K562 (cell line): Measurements from ENCODE around the gene CCN2. TPM values are rescaled to one million over a fixed set of nuclear protein-coding genes. Genes with fewer than 3 reads are reported as not detected.

ENCODE experiments used
- ATAC-seq: fragments of 200-7000 bp; cut with Tn5 transposase; 3 replicates; pipeline ENCODE4 v1.9.1; 2020; ENCODE audit warnings: moderate library complexity
- BruUV-seq: library from RNA; stranded (reverse); fragments of 400-500 nt; replicated peaks from 2 replicates; lab custom pipeline; 2021; lab: Mats Ljungman, UMichigan
- CTCF ChIA-PET: fragments of 300-600 bp; formaldehyde crosslinking; extraction: SDS; loops from one replicate; lab custom pipeline; 2021; ENCODE audit warnings: low intra/inter-chr PET ratio; lab: Yijun Ruan, JAX
- POLR2A ChIA-PET: fragments of 300-600, 350-650 bp; sonication (Branson Sonifier 250); formaldehyde crosslinking; extraction: SDS; loops from one replicate; lab custom pipeline; 2021; ENCODE audit warnings: antibody characterized with exemption, inconsistent platforms; lab: Yijun Ruan, JAX
- DNase-seq, 4 experiments: peaks; one replicate each; pipeline versions ENCODE4 v3.0.0 to v3.0.0-alpha.2; 2011 to 2018; ENCODE audit warnings: low spot score in 3 of 4, mixed read lengths in 3 of 4; ENCODE audit errors: extremely low read depth in 1 of 4
- FAIRE-seq: peaks from 2 replicates; lab custom pipeline; 2011; peaks lifted over from hg19 to GRCh38; lab: Jason Lieb, UNC
- H2AFZ ChIP-seq: 2 replicates; pipeline ENCODE4 v1.6.0; 2011; ENCODE audit warnings: low read depth, low read length, control low read depth, inconsistent platforms
- H3K27ac ChIP-seq: fragments of 200-600 bp; 3 replicates; pipeline ENCODE4 v1.8.0; 2011; ENCODE audit warnings: low read depth, mild to moderate bottlenecking, control low read depth, inconsistent platforms, low read length, moderate library complexity, mixed read lengths; ENCODE audit errors: extremely low read depth
- H3K27me3 ChIP-seq, 2 experiments: fragments of 300-600 bp in 1 of 2; 2 replicates in 1 of 2; 3 replicates in 1 of 2; pipeline versions ENCODE4 v1.6.0 to v1.8.0; 2011; ENCODE audit warnings: inconsistent platforms in 2 of 2, low read length in 2 of 2, mild to moderate bottlenecking in 1 of 2, mixed read lengths in 1 of 2, moderate library complexity in 1 of 2; ENCODE audit not compliant: control insufficient read depth in 2 of 2, insufficient read depth in 2 of 2
- H3K36me3 ChIP-seq: fragments of 300-600 bp; 3 replicates; pipeline ENCODE4 v1.8.0; 2011; ENCODE audit warnings: mild to moderate bottlenecking, low read length, inconsistent platforms; ENCODE audit not compliant: control insufficient read depth, insufficient read depth
- H3K4me1 ChIP-seq, 2 experiments: fragments of 200-600 bp in 1 of 2; replicated peaks in 1 of 2; 2 replicates in 1 of 2; 3 replicates in 1 of 2; pipeline versions ENCODE4 v1.5.1 to v1.8.0; 2011; ENCODE audit warnings: inconsistent platforms in 2 of 2, low read length in 2 of 2, mild to moderate bottlenecking in 1 of 2, mixed read lengths in 1 of 2, moderate library complexity in 1 of 2; ENCODE audit not compliant: control insufficient read depth in 2 of 2, insufficient read depth in 2 of 2
- H3K4me2 ChIP-seq: 2 replicates; pipeline ENCODE4 v1.6.1; 2011; ENCODE audit warnings: low read length, control low read depth, inconsistent platforms, mixed read lengths; ENCODE audit not compliant: insufficient read depth
- H3K4me3 ChIP-seq: fragments of 200-600 bp; sonication (generic), shearing (Covaris generic); 2 replicates; pipeline ENCODE4 v1.5.1; 2016; ENCODE audit warnings: control low read depth, inconsistent platforms
- H3K79me2 ChIP-seq: fragments of 200-600 bp; 3 replicates; pipeline ENCODE4 v1.8.0; 2011; ENCODE audit warnings: low read length, inconsistent platforms; ENCODE audit not compliant: control insufficient read depth, insufficient read depth
- H3K9ac ChIP-seq, 2 experiments: 2 replicates each; pipeline versions ENCODE4 v1.6.0 to v1.6.1; 2011; ENCODE audit warnings: low read depth in 2 of 2, low read length in 2 of 2, control low read depth in 1 of 2, inconsistent platforms in 1 of 2, mild to moderate bottlenecking in 1 of 2, mixed read lengths in 1 of 2; ENCODE audit not compliant: insufficient read depth in 1 of 2
- H3K9me1 ChIP-seq: one replicate; pipeline ENCODE4 v1.6.0; 2011; ENCODE audit warnings: inconsistent platforms, mild to moderate bottlenecking, low read length, moderate library complexity; ENCODE audit not compliant: control insufficient read depth, insufficient read depth
- H3K9me3 ChIP-seq: replicated peaks from 2 replicates; pipeline ENCODE4 v1.5.1; 2011; ENCODE audit warnings: low read depth, low read length, inconsistent platforms; ENCODE audit not compliant: control insufficient read depth, insufficient read depth
- H4K20me1 ChIP-seq: replicated peaks from 2 replicates; pipeline ENCODE4 v1.6.1; 2011; ENCODE audit warnings: low read length, inconsistent platforms, mixed read lengths; ENCODE audit not compliant: control insufficient read depth, insufficient read depth
- CHD7 ChIP-seq: fragments of 200-600 bp; sonication (generic); IDR thresholded peaks from one replicate; pipeline ENCODE4 v1.6.1; 2012; ENCODE audit warnings: mild to moderate bottlenecking, low read depth, low read length, inconsistent platforms
- MXD1 ChIP-seq: fragments of 250-450 bp; sonication (Bioruptor Pico); IDR thresholded peaks from 2 replicates; pipeline ENCODE4 v1.8.0; 2021; ENCODE audit warnings: borderline replicate concordance, mild to moderate bottlenecking, moderate library complexity; ENCODE audit not compliant: poor library complexity, severe bottlenecking
- PCBP1 ChIP-seq: fragments of 200-400 bp; formaldehyde crosslinking; IDR thresholded peaks from 2 replicates; pipeline ENCODE4 v1.6.1; 2018; ENCODE audit warnings: mild to moderate bottlenecking, low read depth, low read length; ENCODE audit not compliant: poor library complexity, severe bottlenecking
- PKNOX1 ChIP-seq: fragments of 450-650 bp; IDR thresholded peaks from 2 replicates; pipeline ENCODE4 v1.6.1; 2016
- STAG1 ChIP-seq: sonication (generic); formaldehyde crosslinking; IDR thresholded peaks from 2 replicates; pipeline ENCODE4 v1.5.0; 2020; ENCODE audit warnings: missing genetic modification reagents, borderline replicate concordance
- ZNF76 ChIP-seq: fragments of 250-450 bp; sonication (Bioruptor Pico); IDR thresholded peaks from 2 replicates; pipeline ENCODE4 v1.4.0; 2020; ENCODE audit warnings: mild to moderate bottlenecking, moderate library complexity, borderline replicate concordance
- ZSCAN29 ChIP-seq: fragments of 450-650 bp; IDR thresholded peaks from 2 replicates; pipeline ENCODE4 v1.6.1; 2017
- WGBS: fragments of 100-300 bp; shearing (Covaris generic); methylation state at CpG from one replicate; pipeline ENCODE4 v1.1.6; 2016; ENCODE audit warnings: low coverage, mixed read lengths; ENCODE audit not compliant: insufficient coverage; ENCODE audit errors: missing lambda C conversion rate; 5-methylcytosine and 5-hydroxymethylcytosine counted together
- in situ Hi-C: fragments of 300-500 bp; cut with MboI; formaldehyde crosslinking; loops from 4 replicates; pipeline ENCODE4 v1.15.0; 2018; ENCODE audit warnings: inconsistent platforms, mixed read lengths
- intact Hi-C: fragments of 100-400 bp; cut with micrococcal nuclease; formaldehyde crosslinking; loops from 2 replicates; pipeline ENCODE4 v1.14.2; 2022
- polyA plus RNA-seq, 8 experiments: library from polyadenylated mRNA; depleted of rRNA in 4 of 8; stranded (reverse) in 5 of 8; unstranded in 3 of 8; fragments of >200 nt; fragmentation: Nextera tagmentation in 2 of 8; fragmentation: Illumina TruSeq in 1 of 8; extraction: Ambion mirVana in 2 of 8; extraction: Trizol in 1 of 8; gene quantifications; 2 replicates each; pipeline versions ENCODE4 v1.2.1 to v1.2.3, GENCODE V29; 2011 to 2014; ENCODE audit warnings: inconsistent platforms in 1 of 8, missing spikeins in 1 of 8
- total RNA-seq, 7 experiments: library from RNA; depleted of rRNA in 6 of 7; stranded (reverse); fragments of >200 nt in 6 of 7; fragmentation: Illumina TruSeq in 2 of 7; extraction: Trizol in 2 of 7; gene quantifications; 2 replicates each; pipeline versions ENCODE4 v1.2.1 to v1.2.3, GENCODE V29; 2011 to 2021; ENCODE audit warnings: low replicate concordance in 1 of 7

Gene CCN2
- total and polyA plus RNA-seq, 9 of the 15 experiments (the other 6 are each of a cell fraction or from before 2014, with no cell fraction given): 0.40 TPM; not detected in 8

- TF ChIP-seq MXD1 (CRISPR knock-in tag) (no peak), PCBP1 (no peak), ZSCAN29 (no peak), ZNF76 (no peak)
Measured at GRCh38 chr6:131981624-131981978, 30.4 kb upstream of the CCN2 start (continued).

GRCh38 chr6:131980791-131981623, 29.8 kb upstream of the CCN2 start:
- Histone ChIP-seq H3K9ac (no peak overlapping the region), H3K9me3 (no peaks in the 10 kb centered on the region), H3K79me2 (no peaks in the 10 kb centered on the region), H3K27me3 (no peaks in the 10 kb centered on the region), H2AFZ (no peak overlapping the region), H4K20me1 (no peaks in the 10 kb centered on the region), H3K4me2 (no peak overlapping the region), H3K9me1 (no peaks in the 10 kb centered on the region), H3K4me3 (no peak overlapping the region), H3K27ac (no peak overlapping the region), H3K4me1 (no peaks in the 10 kb centered on the region; a peak in 1 of 5 replicates), H3K36me3 (no peaks in the 10 kb centered on the region)
- ATAC-seq (no peak), DNase-seq (no peak), FAIRE-seq (no peak)
- intact Hi-C loops (no loop called here), in situ Hi-C loops (no loop called here)
- POLR2A ChIA-PET: no interaction called here
- 0% methylated on average over 8 of the region's 8 CpGs for WGBS
- CTCF ChIA-PET: no interaction called here
- BruUV-seq: no TSS peak
- TF ChIP-seq PKNOX1 (no peak), CHD7 (no peak), STAG1 (CRISPR knock-in tag) (no peak)
